Ishikawa (cell line): ENCODE data around the gene XRCC5.

ENCODE experiments used
- CEBPB ChIP-seq: IDR thresholded peaks from 2 replicates; pipeline ENCODE4 v1.6.1; 2012
- CREB1 ChIP-seq: IDR thresholded peaks from 2 replicates; pipeline ENCODE4 v1.6.1; 2012; ENCODE audit warnings: low read depth
- EGR1 ChIP-seq: IDR thresholded peaks from 2 replicates; pipeline ENCODE4 v1.6.1; 2012
- EP300 ChIP-seq: IDR thresholded peaks from 2 replicates; pipeline ENCODE4 v1.6.1; 2012; ENCODE audit warnings: borderline replicate concordance
- FOXM1 ChIP-seq: IDR thresholded peaks from 2 replicates; pipeline ENCODE4 v1.6.1; 2012; ENCODE audit warnings: low read depth, borderline replicate concordance
- NFIC ChIP-seq: IDR thresholded peaks from 2 replicates; pipeline ENCODE4 v1.6.1; 2012
- RAD21 ChIP-seq: IDR thresholded peaks from 2 replicates; pipeline ENCODE4 v1.6.1; 2012; ENCODE audit warnings: low read depth
- TAF1 ChIP-seq: IDR thresholded peaks from 2 replicates; pipeline ENCODE4 v1.6.1; 2012; ENCODE audit warnings: low read depth, mild to moderate bottlenecking
- TCF12 ChIP-seq: IDR thresholded peaks from 2 replicates; pipeline ENCODE4 v1.6.1; 2012; ENCODE audit warnings: low read depth
- TEAD4 ChIP-seq: IDR thresholded peaks from 2 replicates; pipeline ENCODE4 v1.6.1; 2012
- YY1 ChIP-seq: IDR thresholded peaks from 2 replicates; pipeline ENCODE4 v1.6.1; 2012; ENCODE audit warnings: low read depth
- ZBTB7A ChIP-seq: IDR thresholded peaks from 2 replicates; pipeline ENCODE4 v1.6.1; 2012; ENCODE audit warnings: low read depth
- TF ChIP-seq, protein P1 (sequence below): IDR thresholded peaks from 2 replicates; pipeline ENCODE4 v1.6.1; 2012
- TF ChIP-seq, protein P2 (sequence below): IDR thresholded peaks from 2 replicates; pipeline ENCODE4 v1.6.1; 2012
- TF ChIP-seq, protein P3 (sequence below): IDR thresholded peaks from 2 replicates; pipeline ENCODE4 v1.6.1; 2012; ENCODE audit warnings: low read depth, mild to moderate bottlenecking

The XRCC5 gene

DNA sequence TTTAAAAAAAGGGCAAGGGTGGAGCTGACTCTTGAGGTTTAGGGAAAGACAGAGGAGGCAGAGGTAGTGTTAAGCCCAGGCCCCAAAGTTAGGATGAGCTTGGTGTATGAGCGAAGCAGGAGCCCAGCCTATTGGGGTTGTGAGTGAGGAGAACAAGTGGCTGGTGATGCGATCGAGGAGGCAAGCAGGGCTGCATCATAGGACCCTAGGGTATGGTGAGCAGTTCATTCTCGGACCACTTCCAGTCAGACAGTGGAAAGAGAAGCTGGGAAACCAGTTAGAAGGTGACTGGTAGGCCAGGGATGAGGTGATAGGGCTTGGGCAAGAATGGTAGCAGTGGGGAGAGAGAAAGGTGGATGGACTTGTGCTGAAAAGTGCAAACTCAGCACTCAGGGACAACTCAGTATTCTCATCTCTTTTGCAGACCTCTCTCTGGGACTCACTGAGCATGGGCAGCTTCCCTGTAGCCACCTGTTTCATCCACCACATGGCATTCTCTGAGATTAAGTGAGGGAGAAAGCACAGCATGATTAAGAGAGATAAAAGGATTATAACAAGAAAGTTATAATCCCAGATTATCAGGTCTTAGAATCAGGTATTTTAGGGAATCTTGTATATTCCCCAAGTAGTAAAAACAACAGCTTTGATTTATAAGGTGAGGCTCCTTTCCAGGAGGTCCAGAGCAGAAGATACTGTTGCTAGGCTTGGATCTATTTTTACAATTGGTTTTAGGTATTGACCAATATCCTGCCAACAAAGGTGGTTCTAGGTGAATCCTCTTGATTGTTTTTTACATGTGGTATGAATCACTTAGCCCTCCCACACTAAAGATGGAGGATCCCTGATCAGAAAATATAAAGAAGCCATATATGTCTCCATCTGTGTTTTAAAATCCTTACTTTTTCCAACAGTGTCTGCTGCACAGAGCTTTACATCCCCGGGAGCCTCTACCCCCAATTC lies 38.3 kb downstream of the XRCC5 start:
- TF ChIP-seq, protein P1, sequence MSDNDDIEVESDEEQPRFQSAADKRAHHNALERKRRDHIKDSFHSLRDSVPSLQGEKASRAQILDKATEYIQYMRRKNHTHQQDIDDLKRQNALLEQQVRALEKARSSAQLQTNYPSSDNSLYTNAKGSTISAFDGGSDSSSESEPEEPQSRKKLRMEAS, result no peak
- no peak for TF ChIP-seq ZBTB7A
- no peak for TF ChIP-seq FOXM1
- TF ChIP-seq TCF12, result no peak
- TF ChIP-seq EP300, result no peak
- no peak for TF ChIP-seq TEAD4
- TF ChIP-seq NFIC, result no peak
- no peak for TF ChIP-seq RAD21
- no peak for TF ChIP-seq CEBPB
- TF ChIP-seq EGR1, result no peak
- no peak for TF ChIP-seq TAF1
- TF ChIP-seq, protein P2, sequence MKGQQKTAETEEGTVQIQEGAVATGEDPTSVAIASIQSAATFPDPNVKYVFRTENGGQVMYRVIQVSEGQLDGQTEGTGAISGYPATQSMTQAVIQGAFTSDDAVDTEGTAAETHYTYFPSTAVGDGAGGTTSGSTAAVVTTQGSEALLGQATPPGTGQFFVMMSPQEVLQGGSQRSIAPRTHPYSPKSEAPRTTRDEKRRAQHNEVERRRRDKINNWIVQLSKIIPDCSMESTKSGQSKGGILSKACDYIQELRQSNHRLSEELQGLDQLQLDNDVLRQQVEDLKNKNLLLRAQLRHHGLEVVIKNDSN, result no peak
- TF ChIP-seq CREB1, result no peak
- TF ChIP-seq, protein P3, sequence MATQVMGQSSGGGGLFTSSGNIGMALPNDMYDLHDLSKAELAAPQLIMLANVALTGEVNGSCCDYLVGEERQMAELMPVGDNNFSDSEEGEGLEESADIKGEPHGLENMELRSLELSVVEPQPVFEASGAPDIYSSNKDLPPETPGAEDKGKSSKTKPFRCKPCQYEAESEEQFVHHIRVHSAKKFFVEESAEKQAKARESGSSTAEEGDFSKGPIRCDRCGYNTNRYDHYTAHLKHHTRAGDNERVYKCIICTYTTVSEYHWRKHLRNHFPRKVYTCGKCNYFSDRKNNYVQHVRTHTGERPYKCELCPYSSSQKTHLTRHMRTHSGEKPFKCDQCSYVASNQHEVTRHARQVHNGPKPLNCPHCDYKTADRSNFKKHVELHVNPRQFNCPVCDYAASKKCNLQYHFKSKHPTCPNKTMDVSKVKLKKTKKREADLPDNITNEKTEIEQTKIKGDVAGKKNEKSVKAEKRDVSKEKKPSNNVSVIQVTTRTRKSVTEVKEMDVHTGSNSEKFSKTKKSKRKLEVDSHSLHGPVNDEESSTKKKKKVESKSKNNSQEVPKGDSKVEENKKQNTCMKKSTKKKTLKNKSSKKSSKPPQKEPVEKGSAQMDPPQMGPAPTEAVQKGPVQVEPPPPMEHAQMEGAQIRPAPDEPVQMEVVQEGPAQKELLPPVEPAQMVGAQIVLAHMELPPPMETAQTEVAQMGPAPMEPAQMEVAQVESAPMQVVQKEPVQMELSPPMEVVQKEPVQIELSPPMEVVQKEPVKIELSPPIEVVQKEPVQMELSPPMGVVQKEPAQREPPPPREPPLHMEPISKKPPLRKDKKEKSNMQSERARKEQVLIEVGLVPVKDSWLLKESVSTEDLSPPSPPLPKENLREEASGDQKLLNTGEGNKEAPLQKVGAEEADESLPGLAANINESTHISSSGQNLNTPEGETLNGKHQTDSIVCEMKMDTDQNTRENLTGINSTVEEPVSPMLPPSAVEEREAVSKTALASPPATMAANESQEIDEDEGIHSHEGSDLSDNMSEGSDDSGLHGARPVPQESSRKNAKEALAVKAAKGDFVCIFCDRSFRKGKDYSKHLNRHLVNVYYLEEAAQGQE, result no peak
- TF ChIP-seq YY1, result no peak

DNA sequence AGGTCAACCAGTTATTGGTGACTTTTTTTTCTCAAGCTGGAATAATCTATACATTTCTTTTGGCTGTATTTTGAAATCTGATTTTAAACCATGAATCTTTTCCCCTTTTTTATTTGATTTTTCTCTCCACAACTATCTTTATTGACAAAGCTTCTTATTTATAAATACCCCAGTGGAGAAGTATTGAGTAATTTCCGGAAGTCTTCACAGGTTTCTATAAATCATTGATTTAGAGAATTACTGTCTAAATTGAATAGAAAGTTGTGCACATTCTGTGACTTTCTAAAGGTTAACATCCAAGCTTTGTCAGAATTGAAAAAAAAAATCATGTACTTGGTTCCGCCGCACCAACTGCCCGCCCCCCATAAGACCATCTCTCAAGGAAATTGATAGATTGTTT lies 39.8 kb downstream of the XRCC5 start:
- TF ChIP-seq TCF12 (no peak), EGR1 (no peak), FOXM1 (no peak), RAD21 (no peak)
- TF ChIP-seq, protein P2, result no peak
- TF ChIP-seq, protein P1, result no peak

DNA sequence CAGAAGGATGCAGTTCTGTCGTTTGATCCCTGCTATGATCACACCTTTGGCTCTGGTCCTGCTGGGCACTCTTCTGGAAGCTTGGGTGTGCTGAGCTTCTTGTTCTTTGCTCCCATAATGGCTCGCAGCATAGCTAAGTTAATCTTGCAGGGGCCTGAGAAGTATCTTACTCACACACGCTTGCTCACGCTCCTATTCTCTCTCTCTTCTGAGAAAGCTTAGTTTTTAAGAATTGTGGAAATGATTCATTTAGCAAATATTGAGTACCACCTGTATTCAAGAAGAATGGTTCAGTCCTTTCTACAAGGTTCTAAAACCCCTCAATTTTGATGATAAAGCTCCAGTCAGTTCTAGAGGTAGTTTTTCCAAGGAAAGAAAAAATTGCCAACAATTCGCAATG lies 40.6 kb downstream of the XRCC5 start:
- TF ChIP-seq ZBTB7A (no peak), EP300 (no peak), CREB1 (no peak), RAD21 (no peak), TEAD4 (no peak), FOXM1 (no peak), CEBPB (no peak), TAF1 (no peak), NFIC (no peak)
- TF ChIP-seq, protein P3, result no peak
- TF ChIP-seq, protein P1, result no peak
- TF ChIP-seq, protein P2, result no peak

DNA sequence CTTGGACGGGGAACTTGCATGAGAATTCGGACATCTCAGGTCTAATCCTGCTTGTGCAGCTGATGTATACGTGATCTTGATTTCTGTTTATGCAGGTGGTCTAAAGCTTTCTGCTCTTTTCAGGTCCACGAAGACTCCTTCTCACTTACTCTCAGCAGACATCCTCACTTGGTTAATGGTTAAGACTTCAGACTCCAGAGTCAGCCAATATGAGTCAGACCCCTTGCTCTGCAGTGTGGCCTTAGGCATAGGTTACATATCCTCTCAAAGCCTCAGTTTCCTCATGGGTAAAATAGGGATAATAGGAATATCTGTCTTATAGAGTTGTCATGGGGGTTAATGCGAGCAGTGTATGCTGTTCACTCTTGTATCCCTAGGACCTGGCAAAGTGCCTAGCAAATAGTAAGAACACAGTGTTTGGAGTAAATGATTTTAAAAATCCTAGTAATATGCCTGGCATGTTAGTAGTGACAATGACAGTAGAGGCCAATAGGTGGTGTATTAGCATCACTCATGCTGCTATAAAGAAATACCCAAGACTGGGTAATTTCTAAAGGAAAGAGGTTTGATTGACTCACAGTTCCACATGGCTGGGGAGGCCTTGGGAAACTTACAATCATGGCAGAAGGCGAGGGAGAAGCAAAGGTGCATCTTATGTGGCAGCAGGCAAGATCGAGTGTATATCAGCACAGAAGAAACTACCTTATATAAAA lies 42.3 kb downstream of the XRCC5 start:
- TF ChIP-seq, protein P1, result no peak

DNA sequence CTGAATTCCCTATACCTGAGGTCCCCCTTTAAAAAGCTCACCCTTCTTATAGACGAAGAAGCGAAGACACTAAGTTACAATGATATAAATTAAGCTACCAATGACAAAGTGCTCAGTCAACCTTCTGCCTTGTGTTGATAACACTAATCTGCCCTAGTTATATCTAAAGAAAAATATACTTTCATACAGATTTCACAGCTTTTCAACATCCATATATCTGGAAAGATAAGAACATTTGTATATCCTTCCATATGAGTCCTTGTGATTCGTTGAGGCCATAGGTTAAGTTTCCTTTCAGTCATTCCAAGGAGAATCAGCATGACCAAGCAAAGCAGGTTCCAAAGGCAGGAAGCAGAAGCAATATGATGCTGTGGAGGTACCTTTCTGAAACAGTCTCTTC lies 46.8 kb downstream of the XRCC5 start:
- TF ChIP-seq FOXM1 (no peak), TAF1 (no peak), EGR1 (no peak), RAD21 (no peak), EP300 (no peak), TCF12 (no peak), ZBTB7A (no peak), YY1 (no peak), TEAD4 (no peak), NFIC (no peak), CEBPB (no peak), CREB1 (no peak)
- TF ChIP-seq, protein P1, result no peak
- TF ChIP-seq, protein P3, result no peak
- TF ChIP-seq, protein P2, result no peak
